Vagina (tissue), 2 donors: ENCODE data around the gene PPOX. TPM values are rescaled to one million over a fixed set of nuclear protein-coding genes. Genes with fewer than 3 reads are reported as not detected.
A peak's percentile ranks its signal among the peaks of the same experiment; 100 is the strongest.

Experiments used
- DNase-seq, 2 donors: peaks; one replicate each; pipeline ENCODE4 v3.0.0-alpha.2; 2017; ENCODE audit errors: extremely low spot score in 2 of 2
- H3K27ac ChIP-seq: fragments of 200-600 bp; sonication (generic); one replicate; pipeline ENCODE4 v1.5.1; 2019
- H3K27me3 ChIP-seq: fragments of 200-600 bp; sonication (generic); one replicate; pipeline ENCODE4 v1.5.1; 2019
- H3K36me3 ChIP-seq, 2 donors: fragments of 200-600 bp; sonication (generic); one replicate each; pipeline ENCODE4 v1.5.1; 2017 to 2019
- H3K4me1 ChIP-seq: fragments of 200-600 bp; sonication (generic); one replicate; pipeline ENCODE4 v1.5.1; 2019
- H3K4me3 ChIP-seq, 2 donors: fragments of 200-600 bp; sonication (generic); 1 replicate in 1 of 2; 2 replicates in 1 of 2; pipeline ENCODE4 v1.5.1; 2016 to 2019
- H3K9me3 ChIP-seq: fragments of 200-600 bp; sonication (generic); one replicate; pipeline ENCODE4 v1.5.1; 2019
- CTCF ChIP-seq, 3 experiments: fragments of 450-650 bp in 2 of 3; fragments of 200-600 bp in 1 of 3; sonication (generic) in 1 of 3; IDR thresholded peaks; one replicate each; pipeline ENCODE4 v1.5.1; 2017 to 2019; ENCODE audit warnings: antibody characterized with exemption in 3 of 3, mild to moderate bottlenecking in 2 of 3, moderate library complexity in 2 of 3
- POLR2A ChIP-seq, 2 donors: fragments of 450-650 bp; IDR thresholded peaks; one replicate each; pipeline ENCODE4 v1.6.1; 2017; ENCODE audit warnings: antibody characterized with exemption in 2 of 2, mild to moderate bottlenecking in 2 of 2, moderate library complexity in 2 of 2
- POLR2AphosphoS5 ChIP-seq, 2 donors: sonication (generic); formaldehyde crosslinking; IDR thresholded peaks; one replicate each; pipeline ENCODE4 v1.9.0; 2017; ENCODE audit warnings: antibody characterized with exemption in 2 of 2, mild to moderate bottlenecking in 2 of 2, low read depth in 1 of 2; ENCODE audit not compliant: insufficient read depth in 1 of 2
- intact Hi-C: fragments of 100-400 bp; cut with DNase I; formaldehyde crosslinking; loops from one replicate; pipeline ENCODE4 v1.15.1; 2023
- total RNA-seq: library from RNA; depleted of rRNA; stranded (reverse); fragments of >200 nt; gene quantifications from one replicate; pipeline ENCODE4 v1.2.3, GENCODE V29; 2016

PPOX gene
- total RNA-seq, 1 donor from 2014 or later: 16.7 TPM

DNA sequence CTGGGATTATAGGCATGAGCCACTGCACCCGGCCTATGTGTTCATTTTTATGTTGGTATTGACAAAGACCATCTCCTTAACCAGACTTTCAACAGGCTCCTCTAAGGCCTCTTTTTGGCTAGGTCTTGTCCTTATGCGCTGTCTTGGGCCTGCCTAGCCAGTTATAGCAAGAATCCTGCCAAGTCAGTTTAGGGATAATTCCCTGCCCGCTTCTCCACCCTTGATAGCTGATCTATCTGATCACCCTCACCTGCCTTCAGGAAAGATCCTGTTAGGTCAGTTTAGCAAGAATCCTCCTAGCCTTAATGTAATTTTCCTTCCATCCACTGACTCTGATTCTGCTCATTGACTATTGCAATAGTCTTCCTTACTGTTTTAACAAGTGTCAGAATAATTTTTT is 13.5 kb downstream of the PPOX start:
- peaks cover 0 to 6% of the 10 kb centered on the region in 2 donors for H3K36me3 ChIP-seq
- H3K27ac ChIP-seq: no peak overlapping the region
- H3K27me3 ChIP-seq: no peaks in the 10 kb centered on the region
- H3K9me3 ChIP-seq: no peaks in the 10 kb centered on the region
- TF ChIP-seq POLR2AphosphoS5 (IDR thresholded peaks at IDR 0.05; ENCODE audit: insufficient read depth in 1 of 2, low read depth in 1 of 2) (peak in 1 of 2 donors; percentile 81), CTCF (IDR thresholded peaks at IDR 0.05) (no peak)
- no peak overlapping the region for H3K4me3 ChIP-seq
- H3K4me1 ChIP-seq: peaks cover 39% of the 10 kb centered on the region
- DNase-seq: no peak
- intact Hi-C loops: no loop called here

GRCh38 chr1:161180639-161181038 is 14.4 kb downstream of the PPOX start:
- Histone ChIP-seq H3K9me3 (no peaks in the 10 kb centered on the region), H3K4me1 (peaks cover 45% of the 10 kb centered on the region), H3K27me3 (no peaks in the 10 kb centered on the region), H3K27ac (no peak overlapping the region), H3K4me3 (no peak overlapping the region), H3K36me3 (no peaks in the 10 kb centered on the region)
- DNase-seq: no peak
- no peak for TF ChIP-seq CTCF (IDR thresholded peaks at IDR 0.05)
- no peak for TF ChIP-seq POLR2AphosphoS5 (IDR thresholded peaks at IDR 0.05; ENCODE audit: insufficient read depth in 1 of 2, low read depth in 1 of 2)
- no peak for TF ChIP-seq POLR2A (IDR thresholded peaks at IDR 0.05)
- intact Hi-C loops: no loop called here

GRCh38 chr1:161182214-161182613 is 16.0 kb downstream of the PPOX start:
- Histone ChIP-seq H3K9me3 (no peaks in the 10 kb centered on the region), H3K4me3 (no peak overlapping the region), H3K27me3 (no peaks in the 10 kb centered on the region), H3K4me1 (peaks cover 37% of the 10 kb centered on the region), H3K27ac (no peak overlapping the region), H3K36me3 (no peaks in the 10 kb centered on the region)
- intact Hi-C loops: no loop called here
- no peak for DNase-seq
- no peak for TF ChIP-seq CTCF (IDR thresholded peaks at IDR 0.05)
- TF ChIP-seq POLR2A (IDR thresholded peaks at IDR 0.05): no peak
- no peak for TF ChIP-seq POLR2AphosphoS5 (IDR thresholded peaks at IDR 0.05; ENCODE audit: insufficient read depth in 1 of 2, low read depth in 1 of 2)

DNA sequence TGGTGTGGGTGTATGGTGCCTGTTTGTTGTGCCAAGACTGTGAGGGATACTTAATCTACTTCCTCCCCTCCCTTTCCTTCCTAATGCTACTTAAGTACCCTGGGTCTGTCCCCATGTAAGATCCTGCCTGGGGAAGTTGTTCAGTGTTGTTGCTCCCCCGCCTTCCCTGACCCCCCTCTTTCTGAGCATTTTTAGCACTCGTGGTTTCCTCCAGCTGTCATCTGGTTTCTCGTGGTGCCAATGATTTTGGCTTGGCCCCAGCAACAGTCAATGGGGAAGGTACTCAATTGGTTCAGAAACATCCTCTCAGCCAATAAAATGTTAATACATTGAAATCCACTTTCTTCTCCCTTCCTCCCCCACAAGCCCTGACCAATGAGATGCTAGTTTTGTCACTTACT is 19.1 kb downstream of the PPOX start:
- H3K4me1 ChIP-seq: peaks cover 30% of the 10 kb centered on the region
- no peak for TF ChIP-seq POLR2A (IDR thresholded peaks at IDR 0.05)
- peak in 1 of 2 donors; percentile 68 for TF ChIP-seq POLR2AphosphoS5 (IDR thresholded peaks at IDR 0.05; ENCODE audit: insufficient read depth in 1 of 2, low read depth in 1 of 2)
- H3K9me3 ChIP-seq: no peaks in the 10 kb centered on the region
- no peak overlapping the region for H3K4me3 ChIP-seq
- intact Hi-C loops: no loop called here
- peak overlapping the region; percentile 60 for H3K27ac ChIP-seq
- H3K36me3 ChIP-seq: no peaks in the 10 kb centered on the region
- DNase-seq: no peak
- H3K27me3 ChIP-seq: no peaks in the 10 kb centered on the region

- Histone ChIP-seq H3K27ac (peak overlapping the region; percentile 60), H3K9me3 (no peaks in the 10 kb centered on the region), H3K36me3 (peaks cover 0 to 3% of the 10 kb centered on the region in 2 donors), H3K27me3 (no peaks in the 10 kb centered on the region), H3K4me3 (no peak overlapping the region), H3K4me1 (peaks cover 30% of the 10 kb centered on the region)
- intact Hi-C loops: no loop called here
- TF ChIP-seq CTCF (IDR thresholded peaks at IDR 0.05) (no peak), POLR2A (IDR thresholded peaks at IDR 0.05) (no peak), POLR2AphosphoS5 (IDR thresholded peaks at IDR 0.05; ENCODE audit: insufficient read depth in 1 of 2, low read depth in 1 of 2) (no peak)
- no peak for DNase-seq
These were observed 19.6 kb downstream of the PPOX start for GRCh38 chr1:161185732-161186311.
